B cell (primary cell): ENCODE data around the gene INSC. TPM values are rescaled to one million over a fixed set of nuclear protein-coding genes. Genes with fewer than 3 reads are reported as not detected.

Experiments
- ATAC-seq: fragments of 200-7000 bp; cut with Tn5 transposase; one replicate; pipeline ENCODE4 v1.10.0; 2021; ENCODE audit warnings: low read depth, mild to moderate bottlenecking, moderate number of reproducible peaks, moderate library complexity
- CTCF ChIA-PET: fragments of 350-600 bp; sonication (Branson Sonifier 250); formaldehyde crosslinking; loops from one replicate; lab custom pipeline; 2021; ENCODE audit warnings: antibody characterized with exemption, inconsistent platforms; lab: Charles Lee
- POLR2A ChIA-PET: fragments of 350-600 bp; sonication (Branson Sonifier 250); formaldehyde crosslinking; loops from one replicate; lab custom pipeline; 2021; ENCODE audit warnings: antibody characterized with exemption; lab: Charles Lee
- DNase-seq: peaks from one replicate; pipeline ENCODE4 v3.0.0; 2013
- H2AFZ ChIP-seq: 2 replicates; pipeline ENCODE4 v1.6.1; 2012; ENCODE audit warnings: mild to moderate bottlenecking, low read depth, low read length; ENCODE audit not compliant: insufficient read depth, poor library complexity, severe bottlenecking
- H3K27ac ChIP-seq, 2 donors: 1 replicate in 1 of 2; 2 replicates in 1 of 2; pipeline ENCODE4 v1.5.1; 2012 to 2013; ENCODE audit warnings: low read length in 2 of 2, mild to moderate bottlenecking in 2 of 2, moderate library complexity in 1 of 2
- H3K27me3 ChIP-seq, 4 experiments: fragments of 200-600 bp in 1 of 4; sonication (generic) in 1 of 4; replicated peaks in 1 of 4; 1 replicate in 2 of 4; 2 replicates in 2 of 4; pipeline versions ENCODE4 v1.6.1 to v1.7.0; 2013 to 2016; ENCODE audit warnings: low read length in 3 of 4, mild to moderate bottlenecking in 2 of 4, mixed read lengths in 1 of 4, moderate library complexity in 1 of 4; ENCODE audit not compliant: insufficient read depth in 4 of 4, control insufficient read depth in 3 of 4; ENCODE audit errors: control extremely low read depth in 1 of 4
- H3K36me3 ChIP-seq, 2 experiments: replicated peaks in 1 of 2; 1 replicate in 1 of 2; 2 replicates in 1 of 2; pipeline versions ENCODE4 v1.6.1 to v1.7.1; 2013; ENCODE audit warnings: low read length in 1 of 2; ENCODE audit not compliant: insufficient read depth in 2 of 2, control insufficient read depth in 1 of 2; ENCODE audit errors: control extremely low read depth in 1 of 2, extremely low read depth in 1 of 2
- H3K4me1 ChIP-seq, 2 donors: fragments of 200-600 bp in 1 of 2; sonication (generic) in 1 of 2; 1 replicate in 1 of 2; 2 replicates in 1 of 2; pipeline versions ENCODE4 v1.5.1 to v1.6.1; 2013 to 2017; ENCODE audit warnings: low read length in 2 of 2; ENCODE audit not compliant: control insufficient read depth in 2 of 2, insufficient read depth in 2 of 2
- H3K4me2 ChIP-seq: replicated peaks from 2 replicates; pipeline ENCODE3; 2012; ENCODE audit warnings: mild to moderate bottlenecking, low read depth, low read length; ENCODE audit not compliant: poor library complexity, severe bottlenecking
- H3K4me3 ChIP-seq, 5 experiments: fragments of 200-600 bp in 1 of 5; sonication (generic) in 1 of 5; 1 replicate in 3 of 5; 2 replicates in 2 of 5; pipeline versions ENCODE4 v1.5.1 to v1.7.0; 2011 to 2016; ENCODE audit warnings: low read length in 4 of 5, mild to moderate bottlenecking in 4 of 5, low read depth in 2 of 5, control low read depth in 1 of 5, moderate library complexity in 1 of 5; ENCODE audit not compliant: insufficient read depth in 1 of 5; ENCODE audit errors: control extremely low read depth in 1 of 5, extremely low read depth in 1 of 5
- H3K79me2 ChIP-seq: fragments of 200-600 bp; sonication (generic); one replicate; pipeline ENCODE4 v1.6.0; 2016; ENCODE audit warnings: low read length; ENCODE audit not compliant: control insufficient read depth, insufficient read depth
- H3K9ac ChIP-seq: fragments of 200-600 bp; sonication (generic); 2 replicates; pipeline ENCODE4 v1.6.1; 2017; ENCODE audit warnings: mild to moderate bottlenecking, low read length, moderate library complexity
- H3K9me3 ChIP-seq, 3 donors: one replicate each; pipeline versions ENCODE4 v1.6.1 to v1.7.1; 2013; ENCODE audit warnings: low read length in 2 of 3; ENCODE audit not compliant: control insufficient read depth in 2 of 3, insufficient read depth in 1 of 3; ENCODE audit errors: control extremely low read depth in 1 of 3
- H4K20me1 ChIP-seq: 2 replicates; pipeline ENCODE4 v1.6.0; 2012; ENCODE audit warnings: mild to moderate bottlenecking, low read length; ENCODE audit not compliant: insufficient read depth, control insufficient read depth, poor library complexity, severe bottlenecking
- H3K27ac Mint-ChIP-seq: one replicate; pipeline ENCODE4 v1.8.0; 2021; ENCODE audit warnings: mixed read lengths
- H3K27me3 Mint-ChIP-seq: one replicate; pipeline ENCODE4 v1.8.0; 2021; ENCODE audit warnings: mixed read lengths
- H3K4me1 Mint-ChIP-seq: one replicate; pipeline ENCODE4 v1.8.0; 2021; ENCODE audit warnings: mixed read lengths
- H3K4me3 Mint-ChIP-seq: one replicate; pipeline ENCODE4 v1.8.0; 2021; ENCODE audit warnings: mixed read lengths
- H3K9me3 Mint-ChIP-seq: one replicate; pipeline ENCODE4 v1.8.0; 2022; ENCODE audit warnings: mixed read lengths; ENCODE audit not compliant: insufficient read depth
- CTCF ChIP-seq: fragments of 200-600 bp; IDR thresholded peaks from one replicate; pipeline ENCODE4 v1.8.0; 2022; ENCODE audit warnings: antibody characterized with exemption, mild to moderate bottlenecking
- EZH2 ChIP-seq: IDR thresholded peaks from 2 replicates; pipeline ENCODE4 v1.6.1; 2012; ENCODE audit warnings: borderline replicate concordance, low read depth, mild to moderate bottlenecking, moderate library complexity, low read length; ENCODE audit not compliant: insufficient read depth, poor library complexity, severe bottlenecking
- WGBS: methylation state at CpG from one replicate; pipeline ENCODE4 v1.1.5; 2013; ENCODE audit warnings: missing lambda C conversion rate; ENCODE audit not compliant: insufficient coverage; 5-methylcytosine and 5-hydroxymethylcytosine counted together
- intact Hi-C: fragments of 100-400 bp; cut with micrococcal nuclease; formaldehyde crosslinking; loops from one replicate; pipeline ENCODE4 v1.10.0; 2022
- polyA plus RNA-seq: library from polyadenylated mRNA; depleted of rRNA; stranded (reverse); fragments of >200 nt; gene quantifications from 2 replicates; pipeline ENCODE4 v1.2.3, GENCODE V29; 2012
- total RNA-seq, 2 donors: library from RNA; stranded (reverse); fragments of 120-200 nt in 1 of 2; gene quantifications; 1 replicate in 1 of 2; 2 replicates in 1 of 2; pipeline versions ENCODE4 v1.2.3 to v1.2.4, GENCODE V29; 2013 to 2022

INSC gene
- total and polyA plus RNA-seq, 2 donors (not counting 1 experiment from before 2014, with no cell fraction given), result 0.10 TPM; not detected in 1

DNA sequence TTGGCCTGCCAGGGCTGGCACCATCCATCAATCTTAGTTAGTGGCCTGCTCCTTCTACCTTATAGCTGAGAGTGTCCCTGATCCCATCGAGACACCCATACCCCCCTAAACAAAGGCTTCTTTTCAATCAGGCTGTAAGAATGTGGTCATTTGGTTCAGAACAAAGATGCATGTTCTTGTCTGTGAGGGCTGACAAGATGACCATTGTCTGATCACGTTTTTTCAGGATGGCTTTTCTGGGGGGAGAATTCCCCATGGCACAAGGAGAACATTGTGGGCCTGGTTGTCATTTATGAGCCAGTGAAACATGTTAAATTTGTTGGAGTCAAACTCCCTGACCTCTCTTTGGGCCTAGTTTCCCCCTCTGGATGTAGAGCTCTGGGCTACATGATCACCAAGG lies 160.4 kb downstream of the INSC start:
- H3K4me3 Mint-ChIP-seq, result no peak overlapping the region
- H3K27ac ChIP-seq, result no peak overlapping the region
- intact Hi-C loops, result no loop called here
- no peaks in the 10 kb centered on the region for H3K4me1 Mint-ChIP-seq
- ATAC-seq (no peak), DNase-seq (no peak)
- H3K79me2 ChIP-seq, result no peaks in the 10 kb centered on the region
- peaks cover 35% of the 10 kb centered on the region for H3K27me3 Mint-ChIP-seq
- H2AFZ ChIP-seq, result no peak overlapping the region
- TF ChIP-seq EZH2 (no peak), CTCF (no peak)
- no peaks in the 10 kb centered on the region for H3K36me3 ChIP-seq
- no peaks in the 10 kb centered on the region for H3K9me3 ChIP-seq
- POLR2A ChIA-PET, result no interaction called here
- no peaks in the 10 kb centered on the region for H3K4me1 ChIP-seq
- CTCF ChIA-PET, result no interaction called here
- no peaks in the 10 kb centered on the region for H3K27me3 ChIP-seq
- H3K4me3 ChIP-seq, result no peak overlapping the region
- WGBS, result 50% methylated on average over 1 of the region's 2 CpGs
- no peak overlapping the region for H3K27ac Mint-ChIP-seq
- H3K9ac ChIP-seq, result no peak overlapping the region
- no peaks in the 10 kb centered on the region for H4K20me1 ChIP-seq
- no peaks in the 10 kb centered on the region for H3K9me3 Mint-ChIP-seq
- no peak overlapping the region for H3K4me2 ChIP-seq

DNA sequence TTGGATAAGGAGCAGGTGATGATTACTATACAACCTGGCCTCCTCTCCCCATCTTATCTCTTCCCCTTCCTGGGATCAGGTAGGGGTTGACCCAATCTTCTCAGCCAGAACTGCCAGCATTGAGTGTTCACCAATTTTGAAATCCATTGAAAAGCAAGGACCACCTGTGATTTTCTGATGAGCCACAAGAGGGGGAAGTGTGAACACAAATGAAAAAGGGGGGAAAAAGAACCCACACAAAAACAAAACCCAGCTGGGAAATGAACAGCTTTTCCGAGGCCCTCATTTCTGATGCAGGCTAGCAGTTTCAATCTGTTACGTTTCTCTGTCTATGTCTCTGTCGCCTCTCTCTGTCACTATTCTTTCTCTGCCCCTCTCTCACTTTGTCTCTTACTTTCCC lies 161.9 kb downstream of the INSC start:
- Histone ChIP-seq H3K4me2 (no peak overlapping the region), H3K9me3 (no peaks in the 10 kb centered on the region), H3K4me1 (no peaks in the 10 kb centered on the region), H3K4me3 (no peak overlapping the region), H4K20me1 (no peaks in the 10 kb centered on the region), H3K27ac (no peak overlapping the region), H3K36me3 (no peaks in the 10 kb centered on the region), H2AFZ (no peak overlapping the region), H3K79me2 (no peaks in the 10 kb centered on the region), H3K9ac (no peak overlapping the region), H3K27me3 (no peaks in the 10 kb centered on the region)
- ChIA-PET POLR2A (no interaction called here), CTCF (no interaction called here)
- DNase-seq (no peak), ATAC-seq (no peak)
- intact Hi-C loops, result no loop called here
- Mint-ChIP-seq H3K4me3 (no peak overlapping the region), H3K27me3 (peaks cover 35% of the 10 kb centered on the region), H3K4me1 (no peaks in the 10 kb centered on the region), H3K27ac (no peak overlapping the region), H3K9me3 (no peaks in the 10 kb centered on the region)
- WGBS, result 23% methylated on average over 2 of the region's 3 CpGs
- TF ChIP-seq EZH2 (no peak), CTCF (no peak)
